NCI-H748 (cell line): ENCODE data around the gene WDR62.
A peak's percentile ranks its signal among the peaks of the same experiment; 100 is the strongest.
"Not testable (repeated sequence)": the region's sequence is repeated elsewhere in the genome, so short reads cannot be mapped to it uniquely, and the experiment has no call there.

Source experiments
- DNase-seq: peaks from one replicate; lab custom pipeline; 2025; ENCODE audit not compliant: unreplicated experiment; lab: John Stamatoyannopoulos, UW

WDR62 gene

DNA sequence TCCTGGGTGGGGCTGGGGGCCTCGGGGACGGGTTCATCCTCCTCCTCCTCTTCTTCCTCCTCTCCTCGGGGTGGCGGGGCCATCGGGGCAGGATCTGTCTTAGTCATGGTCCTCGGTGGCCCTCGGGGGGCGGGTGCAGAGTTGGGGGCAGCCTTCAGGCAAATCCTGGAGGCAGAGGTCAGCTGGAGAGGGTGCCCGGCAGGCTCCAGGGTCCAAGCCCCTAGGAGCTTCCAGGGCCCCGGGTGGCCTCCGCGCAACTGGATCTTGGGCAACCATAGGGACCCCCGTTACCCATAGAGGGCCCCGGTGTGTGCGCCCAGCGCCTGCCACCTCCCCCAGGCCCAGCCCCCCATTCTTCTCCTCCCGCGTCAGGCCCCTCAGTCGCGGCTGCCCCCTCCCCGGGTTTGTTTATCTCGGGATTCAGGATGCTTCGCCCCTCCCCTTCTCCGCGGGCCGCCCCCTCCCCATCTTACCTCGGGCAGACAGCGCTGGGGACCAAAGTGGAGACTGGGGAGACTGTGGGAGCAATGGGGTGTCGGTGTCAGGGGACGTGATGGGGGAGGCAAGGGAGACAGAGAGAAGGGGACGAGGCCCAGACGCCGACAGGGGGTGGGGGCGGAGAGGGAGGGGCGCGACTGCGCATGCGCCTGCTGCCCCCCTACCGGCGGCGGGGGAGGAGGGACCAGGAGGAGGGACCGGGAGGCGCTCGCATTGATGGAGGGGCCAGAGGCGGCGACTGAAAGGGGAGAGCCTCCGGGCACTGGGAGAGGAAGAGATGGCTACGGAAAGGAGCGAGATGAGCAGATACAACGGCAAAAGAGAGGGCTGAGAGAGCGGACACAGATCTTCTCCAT, 22.2 kb upstream of the WDR62 start, which contains the start of gene CLIP3:
Gene CLIP3, minus strand, starts transcription at position 623 of the 854 bp plus-strand sequence. Its CDS starts 516 bp downstream, at position 107.
- DNase-seq: peak; percentile 89

DNA sequence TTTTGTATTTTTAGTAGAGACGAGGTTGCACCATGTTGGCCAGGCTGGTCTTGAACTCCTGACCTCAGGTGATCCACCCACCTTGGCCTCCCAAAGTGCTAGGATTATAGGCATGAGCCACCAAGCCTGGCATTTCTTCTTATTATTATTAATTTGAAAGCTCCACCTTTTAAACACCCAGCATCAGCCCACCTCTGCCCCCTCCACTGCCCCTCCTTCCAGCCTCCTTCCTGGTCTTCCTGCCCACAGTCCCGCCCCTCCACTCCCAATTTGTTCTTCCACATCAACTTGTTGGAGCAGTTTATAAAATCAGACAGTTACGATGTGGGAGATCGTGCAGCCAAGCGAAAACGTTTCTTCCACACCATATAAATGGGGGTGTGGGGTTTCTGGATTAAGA, 14.2 kb upstream of the WDR62 start:
- no peak for DNase-seq

DNA sequence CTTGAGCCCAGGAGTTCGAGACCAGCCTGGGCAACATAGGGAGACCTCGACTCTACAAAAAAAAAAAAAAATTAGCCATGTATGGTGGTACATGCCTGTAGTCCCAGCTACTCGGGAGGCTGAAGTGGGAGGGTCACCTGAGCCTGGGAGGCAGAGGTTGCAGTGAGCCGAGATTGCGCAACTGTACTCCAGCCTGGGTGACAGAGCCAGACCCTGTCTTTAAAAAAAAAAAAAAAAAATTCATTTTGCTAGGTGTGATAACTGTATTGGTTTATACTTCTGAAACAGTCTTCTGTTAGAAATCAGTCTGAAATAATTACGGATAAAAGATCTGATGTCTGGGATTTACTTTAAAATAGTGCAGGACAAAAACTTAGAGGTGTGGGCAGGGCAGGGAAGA, 13.6 kb upstream of the WDR62 start:
- DNase-seq: not testable (repeated sequence)

DNA sequence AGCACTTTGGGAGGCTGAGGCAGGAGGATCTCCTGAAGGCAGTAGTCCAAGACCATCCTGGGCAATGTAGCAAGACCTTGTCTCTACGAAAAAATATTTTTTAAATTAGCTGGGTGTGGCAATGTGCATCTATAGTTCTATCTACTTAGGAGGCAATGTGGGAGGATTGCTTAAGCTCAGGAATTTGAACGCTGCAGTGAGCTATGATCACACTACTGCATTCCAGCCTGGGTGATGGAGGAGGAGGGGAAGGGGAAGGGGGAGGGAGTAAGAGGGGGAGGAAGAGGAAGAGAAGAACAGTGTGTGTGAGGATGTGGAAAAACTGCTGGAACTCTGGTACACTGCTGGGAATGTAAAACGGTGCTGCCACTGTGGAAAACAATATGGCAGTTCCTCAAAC, 12.9 kb upstream of the WDR62 start:
- DNase-seq: no peak

DNA sequence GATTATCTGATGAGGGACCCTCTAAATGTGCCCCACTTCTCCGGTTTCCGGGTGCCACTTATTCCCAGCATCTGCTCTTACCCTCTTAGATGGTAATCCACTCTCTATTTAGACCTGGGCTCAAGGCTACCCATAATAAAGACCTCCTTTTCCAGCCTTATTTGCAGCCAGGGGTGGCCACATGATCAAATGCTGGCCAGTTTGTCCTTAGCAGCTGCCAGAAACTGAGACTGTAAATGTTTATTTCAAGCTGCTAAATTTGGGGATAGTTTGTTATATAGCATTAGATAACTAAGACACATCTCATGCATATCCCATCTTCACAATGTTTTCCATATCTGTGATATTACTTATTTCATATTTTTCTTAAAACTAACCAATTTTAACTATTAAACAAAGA, 10.7 kb upstream of the WDR62 start:
- no peak for DNase-seq

DNA sequence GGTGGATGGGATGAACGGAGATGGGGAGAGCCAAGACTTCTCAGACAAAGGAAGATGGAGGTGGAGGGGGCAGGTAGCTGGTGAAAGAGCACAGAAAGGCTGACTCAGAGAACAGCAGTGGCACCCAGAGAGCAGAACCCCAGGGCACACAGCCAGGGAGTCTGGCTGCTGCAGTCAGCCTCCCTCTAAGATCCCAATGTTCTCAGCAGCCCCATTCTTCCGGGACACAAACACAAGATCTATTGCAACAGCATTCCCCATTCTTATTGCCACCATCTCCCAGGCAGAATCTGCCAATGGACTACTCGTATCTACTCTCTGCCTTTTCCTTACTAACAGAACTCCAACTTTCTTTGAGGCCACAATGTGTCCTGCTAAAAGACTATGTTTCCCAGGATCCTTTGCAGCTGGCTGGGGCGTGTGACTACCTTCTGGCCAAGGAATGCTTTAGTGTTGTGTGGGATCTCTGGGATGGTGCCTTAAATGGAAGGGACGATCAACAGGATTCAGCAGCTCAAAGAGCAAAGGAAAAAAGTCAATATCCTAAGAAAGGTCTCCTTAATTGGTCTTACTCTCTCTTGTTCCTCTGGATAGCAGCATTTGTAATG, 8.2 kb upstream of the WDR62 start:
- no peak for DNase-seq

DNA sequence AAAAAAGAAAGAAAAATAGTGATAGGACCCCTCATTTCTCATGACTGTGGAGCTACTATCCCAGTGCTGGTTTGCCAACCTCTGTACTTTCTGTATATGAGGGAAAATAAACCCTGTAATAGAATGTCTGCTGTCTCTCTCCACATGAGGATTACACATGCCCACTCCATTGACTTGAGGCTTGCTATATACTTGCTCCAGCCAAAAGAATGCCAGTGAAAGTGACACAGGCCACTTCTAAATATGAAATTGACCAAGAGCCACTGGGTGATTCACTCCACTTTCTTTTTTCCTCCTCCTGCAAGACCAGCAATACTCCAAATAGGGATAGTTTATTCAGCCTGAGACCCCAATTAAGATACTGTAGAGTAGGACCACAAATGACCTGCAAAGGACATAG, 6.9 kb upstream of the WDR62 start:
- no peak for DNase-seq

DNA sequence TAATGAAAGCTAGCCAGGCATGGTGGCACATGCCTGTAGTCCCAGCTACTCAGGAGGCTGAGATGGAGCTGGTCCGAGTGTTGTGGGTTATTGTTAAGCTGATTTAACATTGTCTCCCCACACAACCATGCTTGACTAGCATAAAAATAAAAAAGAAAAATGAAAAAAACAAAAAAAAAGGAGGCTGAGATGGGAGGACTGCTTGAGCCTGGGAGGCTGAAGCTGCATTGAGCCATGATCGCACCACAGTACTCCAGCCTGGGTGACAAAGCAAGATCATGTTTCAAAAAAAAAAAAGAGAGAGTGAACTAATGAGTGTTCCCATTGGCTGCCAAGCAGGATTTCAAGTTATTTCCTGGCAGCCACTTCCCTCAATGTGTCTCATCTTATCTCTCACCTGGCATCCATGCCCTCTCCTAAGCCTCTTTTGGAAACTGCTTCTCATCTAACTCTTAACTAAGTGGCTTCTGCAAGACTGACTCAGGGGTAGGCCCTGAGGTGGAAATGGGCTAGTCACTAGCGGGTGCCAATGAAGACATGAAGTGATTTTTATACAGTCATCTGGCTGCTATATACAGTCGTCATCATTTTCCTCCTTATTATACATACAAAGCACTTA, 5.5 kb upstream of the WDR62 start:
- DNase-seq: no peak

DNA sequence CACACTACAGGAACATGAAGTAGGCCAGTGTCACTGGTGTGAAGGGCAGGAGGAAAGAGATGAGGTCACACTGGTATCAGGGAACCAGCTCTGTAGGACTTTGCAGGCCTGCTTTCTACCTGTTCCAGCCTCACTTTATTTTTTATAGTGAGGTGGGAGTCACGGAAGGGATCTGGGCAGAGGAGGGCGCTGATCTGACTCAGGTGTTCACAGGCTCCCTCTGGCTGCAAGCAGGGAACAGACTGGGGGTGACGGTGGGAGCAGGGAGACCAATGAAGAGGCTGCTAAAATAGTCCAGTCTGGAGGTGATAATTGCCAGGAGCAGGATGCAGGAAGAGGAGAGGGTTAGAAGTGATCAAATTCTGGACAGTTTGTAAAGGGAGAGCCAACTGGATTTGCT, 3.5 kb upstream of the WDR62 start:
- DNase-seq: peak; percentile 65

DNA sequence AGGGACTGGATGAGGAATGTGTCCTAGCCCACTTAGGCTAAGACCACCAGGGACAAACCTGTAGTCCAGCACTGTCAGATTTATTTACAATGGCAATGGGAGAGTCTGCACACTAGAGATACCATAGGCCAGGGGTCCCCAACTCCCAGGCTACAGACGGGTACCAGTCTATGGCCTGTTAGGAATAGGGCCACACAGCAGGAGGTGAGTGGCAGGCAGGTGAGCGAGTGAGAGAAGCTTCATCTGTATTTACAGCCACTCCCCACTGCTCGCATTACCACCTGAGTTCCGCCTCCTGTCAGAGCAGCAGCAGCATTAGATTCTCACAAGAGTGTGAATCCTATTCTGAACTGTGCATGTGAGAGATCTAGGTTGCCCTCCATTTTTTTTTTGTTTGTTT, 3.1 kb upstream of the WDR62 start:
- DNase-seq: peak; percentile 54

DNA sequence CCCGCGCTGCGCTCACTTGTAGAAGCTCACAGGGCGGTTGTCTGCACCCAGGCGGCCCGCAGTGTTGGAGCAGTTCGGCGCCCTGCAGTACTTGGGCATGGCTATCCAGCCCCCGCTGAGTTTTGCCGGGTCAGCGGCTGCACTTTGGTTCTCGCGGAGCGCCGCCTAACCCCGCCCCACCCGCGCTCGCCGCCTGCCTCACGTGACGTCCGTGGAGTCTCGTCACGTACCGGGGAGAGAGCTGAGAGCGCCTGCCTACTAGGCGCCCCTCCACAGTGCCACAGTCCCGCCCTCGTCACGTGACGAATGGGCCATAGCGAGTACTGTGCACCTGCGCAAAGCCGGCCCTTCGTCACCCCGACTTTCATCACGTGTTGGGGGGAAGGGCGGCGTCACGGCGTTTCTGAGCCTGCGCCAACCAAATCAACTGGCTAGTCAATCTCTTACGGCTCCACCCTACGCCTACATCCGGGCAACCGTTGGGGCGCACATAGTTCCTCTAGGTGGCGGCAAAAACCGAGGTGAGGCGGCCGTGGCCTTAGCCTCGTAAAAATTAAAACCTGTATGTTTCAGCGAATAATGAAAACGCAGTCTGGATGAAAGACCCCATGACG, 471 bp upstream of the WDR62 start, which contains the start of gene THAP8:
Gene THAP8, minus strand, starts transcription at position 167 of the 614 bp plus-strand sequence. Its CDS starts 68 bp downstream, at position 99.
- peak; percentile 100 for DNase-seq

DNA sequence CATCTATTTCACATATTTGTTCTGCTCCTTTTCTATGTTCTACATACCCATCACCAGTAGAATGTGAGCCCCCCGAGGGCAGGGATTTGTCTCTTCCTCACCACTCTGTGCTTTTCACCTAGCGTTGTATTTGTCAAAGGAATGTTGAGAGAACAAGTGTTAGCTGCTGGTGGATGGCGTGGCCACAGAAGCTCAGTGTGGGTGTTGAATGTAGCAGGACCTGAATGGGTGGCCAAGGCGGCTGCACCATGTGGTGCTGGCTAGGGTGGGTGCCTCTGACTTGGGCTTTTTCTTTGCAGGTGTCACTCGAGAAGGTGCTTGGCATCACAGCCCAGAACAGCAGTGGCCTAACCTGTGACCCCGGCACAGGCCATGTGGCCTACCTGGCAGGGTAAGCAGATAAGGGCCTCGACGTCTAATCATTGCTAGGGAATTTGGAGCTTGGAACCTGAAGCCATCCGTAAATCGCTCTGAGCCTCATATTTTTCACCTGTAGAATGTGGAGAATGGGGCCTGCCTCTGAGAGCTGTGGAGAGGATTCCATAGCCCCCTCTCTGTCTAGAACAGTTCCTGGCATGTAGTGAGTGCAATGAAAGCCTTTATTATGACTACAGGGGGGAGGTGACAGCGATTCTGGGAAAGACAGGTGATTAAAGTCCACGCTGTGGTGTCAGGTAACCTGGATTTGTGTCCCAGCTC, 3.9 kb downstream of the WDR62 start:
- no peak for DNase-seq

DNA sequence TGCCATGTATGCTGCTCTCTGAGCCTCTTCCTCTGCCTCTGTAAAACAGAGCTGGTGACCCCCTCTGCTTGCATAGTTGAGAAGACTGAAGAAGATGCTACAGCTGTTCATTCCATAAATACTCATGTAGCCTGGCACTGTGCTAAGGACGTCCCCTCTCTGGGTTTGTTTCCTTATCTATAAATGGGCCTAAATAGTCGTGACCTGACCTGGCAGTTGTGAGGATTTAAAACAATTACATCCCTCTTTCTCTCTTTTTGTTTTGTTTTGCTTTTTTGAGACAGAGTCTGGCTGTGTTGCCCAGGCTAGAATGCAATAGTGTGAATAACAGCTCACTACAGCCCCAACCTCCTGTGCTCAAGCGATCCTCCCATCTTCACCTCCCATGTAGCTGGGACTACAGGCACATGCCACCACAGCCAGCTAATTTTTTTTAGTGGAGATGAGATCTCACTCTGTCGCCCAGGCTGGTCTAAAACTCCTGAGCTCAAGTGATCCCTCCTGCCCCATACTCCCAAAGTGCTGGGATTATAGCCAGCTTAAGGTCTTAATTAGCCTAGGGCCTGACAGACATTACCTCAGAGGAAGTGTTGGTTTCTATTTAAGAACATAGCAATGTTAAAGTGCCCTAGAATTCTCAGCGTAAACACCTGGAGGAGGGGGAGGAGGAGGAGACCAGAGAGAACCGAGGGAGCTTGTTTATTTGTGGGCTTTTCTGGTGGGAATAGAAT, 4.6 kb downstream of the WDR62 start:
- DNase-seq: no peak

DNA sequence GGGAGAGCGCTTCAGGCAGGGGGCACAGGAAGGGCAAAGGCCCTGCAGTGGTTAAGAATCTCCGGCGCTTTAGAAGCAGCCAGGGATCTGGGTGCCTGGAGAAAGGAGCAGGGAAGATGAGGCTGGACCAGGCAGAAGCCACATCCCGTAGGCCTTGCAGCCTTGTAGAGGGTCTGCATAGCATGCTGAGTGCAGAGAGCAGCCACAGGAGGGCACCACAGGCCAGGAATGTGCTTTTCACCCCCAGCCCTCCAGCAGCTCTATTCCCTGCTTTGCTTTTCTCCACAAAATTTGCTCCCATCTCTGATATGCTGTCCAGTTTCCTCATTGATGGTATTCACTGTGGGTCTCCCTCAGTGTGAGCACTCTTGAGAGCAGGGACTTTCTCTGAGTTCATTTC, 5.7 kb downstream of the WDR62 start:
- peak; percentile 17 for DNase-seq

DNA sequence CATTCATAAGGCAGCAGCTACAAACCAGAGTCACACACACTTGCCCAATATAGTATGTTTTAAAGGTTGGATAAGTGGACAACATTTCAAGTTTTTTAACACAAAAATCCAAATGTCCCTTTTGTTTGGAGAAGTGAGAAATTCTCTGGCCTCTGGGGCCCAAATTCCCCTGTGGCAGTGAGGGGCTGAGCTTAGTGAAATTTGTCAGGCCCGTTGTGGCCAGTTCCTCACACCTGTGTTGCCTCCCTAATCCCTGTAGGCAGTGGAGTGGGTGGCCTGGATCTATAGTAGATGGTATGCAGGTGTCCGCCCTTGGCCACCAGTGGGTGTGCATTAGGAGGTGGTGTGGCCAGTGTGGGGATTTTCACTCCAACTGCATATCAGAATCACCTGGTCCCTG, 6.7 kb downstream of the WDR62 start:
- no peak for DNase-seq

DNA sequence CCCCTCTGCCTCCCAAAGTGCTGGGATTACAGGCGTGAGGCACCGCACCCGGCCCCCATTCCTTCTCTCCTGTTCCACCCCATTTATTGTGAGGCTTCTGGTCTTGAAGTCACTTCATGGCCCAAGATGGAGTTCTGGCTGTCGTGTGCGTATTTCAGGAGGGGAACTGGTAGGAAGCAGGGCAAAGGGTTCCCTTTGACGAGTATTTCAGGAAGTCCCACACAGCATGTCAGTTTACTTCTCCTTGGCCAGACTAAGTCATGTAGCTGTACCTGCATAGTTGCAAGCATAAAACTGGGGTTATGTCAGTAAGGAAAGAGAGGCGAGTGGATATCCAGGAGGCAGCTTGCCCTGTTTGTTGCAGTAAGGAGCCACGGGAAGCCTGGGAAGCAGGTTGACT, 10.1 kb downstream of the WDR62 start:
- DNase-seq: no peak

DNA sequence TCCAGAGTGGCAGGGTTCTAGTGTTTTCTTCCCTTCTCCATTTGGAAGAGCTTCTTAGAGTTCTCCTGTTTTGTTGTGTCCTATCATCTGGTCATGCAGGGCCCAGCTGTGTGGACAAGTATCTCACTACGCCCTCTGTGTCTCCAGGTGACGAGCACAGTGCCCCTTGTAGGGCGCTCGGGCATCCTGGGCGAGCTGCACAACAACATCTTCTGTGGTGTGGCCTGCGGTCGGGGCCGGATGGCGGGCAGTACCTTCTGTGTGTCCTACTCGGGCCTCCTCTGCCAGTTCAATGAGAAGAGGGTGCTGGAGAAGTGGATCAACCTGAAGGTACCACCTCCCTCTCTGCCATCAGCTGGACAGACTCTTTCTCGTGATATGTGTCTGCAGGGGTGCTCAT, 13.0 kb downstream of the WDR62 start:
- DNase-seq: no peak

DNA sequence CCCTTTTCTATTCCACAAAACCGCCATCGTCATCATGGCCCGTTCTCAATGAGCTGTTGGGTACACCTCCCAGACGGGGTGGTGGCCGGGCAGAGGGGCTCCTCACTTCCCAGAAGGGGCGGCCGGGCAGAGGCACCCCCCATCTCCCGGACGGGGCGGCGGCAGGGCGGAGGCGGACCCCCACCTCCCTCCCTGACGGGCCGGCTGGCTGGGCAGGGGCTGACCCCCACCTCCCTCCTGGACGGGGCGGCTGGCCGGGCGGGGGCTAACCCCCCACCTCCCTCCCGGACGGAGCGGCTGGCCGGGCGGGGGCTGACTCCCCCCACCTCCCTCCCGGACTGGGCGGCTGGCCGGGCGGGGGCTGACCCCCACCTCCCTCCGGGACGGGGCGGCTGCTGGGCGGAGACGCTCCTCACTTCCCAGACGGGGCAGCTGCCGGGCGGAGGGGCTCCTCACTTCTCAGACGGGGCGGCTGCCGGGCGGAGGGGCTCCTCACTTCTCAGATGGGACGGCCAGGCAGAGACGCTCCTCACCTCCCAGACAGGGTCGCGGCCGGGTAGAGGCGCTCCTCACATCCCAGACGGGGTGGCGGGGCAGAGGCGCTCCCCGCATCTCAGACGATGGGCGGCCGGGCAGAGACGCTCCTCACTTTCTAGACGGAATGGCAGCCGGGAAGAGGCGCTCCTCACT, 14.3 kb downstream of the WDR62 start:
- DNase-seq: not testable (repeated sequence)

DNA sequence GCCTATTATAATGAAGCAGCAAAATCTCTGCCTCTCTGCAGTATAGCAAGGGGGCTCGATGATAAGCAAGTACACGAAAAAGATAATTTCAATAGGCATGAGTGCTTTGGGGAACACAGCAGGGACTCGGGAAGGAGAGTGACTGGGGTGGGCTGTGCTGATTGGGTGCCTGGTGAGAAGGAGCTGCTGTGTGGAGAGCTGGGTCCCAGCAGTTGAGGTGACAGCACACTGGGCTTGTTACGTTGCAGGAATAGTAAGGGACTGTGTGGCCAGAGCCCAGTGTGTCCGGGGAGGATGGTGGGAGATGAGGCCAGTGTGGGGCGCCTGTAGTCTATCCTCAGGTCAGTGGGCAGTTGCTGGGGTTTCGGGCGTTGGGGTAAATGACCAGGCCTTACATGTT, 17.4 kb downstream of the WDR62 start:
- DNase-seq: no peak
